Breast epithelium (tissue), 4 donors: ENCODE results near the gene MAPK8IP1. TPM values are rescaled to one million over a fixed set of nuclear protein-coding genes. Genes with fewer than 3 reads are reported as not detected.

Experiments used
- DNase-seq, 2 donors: peaks; one replicate each; pipeline ENCODE4 v3.0.0-alpha.2; 2019; ENCODE audit warnings: low spot score in 2 of 2
- H3K27ac ChIP-seq, 2 donors: fragments of 200-600 bp; sonication (generic) in 1 of 2; one replicate each; pipeline ENCODE4 v1.5.1; 2016 to 2019; ENCODE audit warnings: mild to moderate bottlenecking in 1 of 2
- H3K27me3 ChIP-seq, 2 donors: fragments of 200-600 bp; sonication (generic) in 1 of 2; one replicate each; pipeline versions ENCODE4 v1.5.1 to v1.6.0; 2017 to 2019; ENCODE audit warnings: control low read depth in 1 of 2, mild to moderate bottlenecking in 1 of 2
- H3K36me3 ChIP-seq: fragments of 200-600 bp; one replicate; pipeline ENCODE4 v1.5.1; 2019
- H3K4me1 ChIP-seq, 2 donors: fragments of 200-600 bp; sonication (generic); one replicate each; pipeline ENCODE4 v1.5.1; 2016 to 2019; ENCODE audit warnings: control low read depth in 1 of 2
- H3K4me3 ChIP-seq, 3 donors: fragments of 200-600 bp; sonication (generic); 1 replicate in 2 of 3; 2 replicates in 1 of 3; pipeline ENCODE4 v1.5.1; 2016 to 2019; ENCODE audit warnings: mild to moderate bottlenecking in 3 of 3, moderate library complexity in 2 of 3
- H3K9me3 ChIP-seq, 2 donors: fragments of 200-600 bp; sonication (generic) in 1 of 2; one replicate each; pipeline ENCODE4 v1.5.1; 2016 to 2019; ENCODE audit warnings: control low read depth in 1 of 2
- POLR2A ChIP-seq: fragments of 450-650 bp; IDR thresholded peaks from one replicate; pipeline ENCODE4 v1.6.1; 2016; ENCODE audit warnings: antibody characterized with exemption, mild to moderate bottlenecking, moderate library complexity
- POLR2AphosphoS5 ChIP-seq, 3 donors: sonication (generic); formaldehyde crosslinking; IDR thresholded peaks; one replicate each; pipeline ENCODE4 v1.6.1; 2017; ENCODE audit warnings: antibody characterized with exemption in 3 of 3
- intact Hi-C: fragments of 100-400 bp; cut with DNase I; formaldehyde crosslinking; loops from one replicate; pipeline ENCODE4 v1.15.1; 2023; ENCODE audit warnings: low total_unique reads
- total RNA-seq, 3 donors: library from RNA; depleted of rRNA; stranded (reverse); fragments of >200 nt; gene quantifications; one replicate each; pipeline ENCODE4 v1.1.0, GENCODE V29; 2016
- TF ChIP-seq, protein P1 (sequence below), 3 donors: fragments of 450-650 bp; IDR thresholded peaks; one replicate each; pipeline ENCODE4 v1.5.1; 2016 to 2017; ENCODE audit warnings: antibody characterized with exemption in 3 of 3, mild to moderate bottlenecking in 3 of 3, moderate library complexity in 3 of 3

The MAPK8IP1 gene
- total RNA-seq, 3 donors from 2014 or later, result 5.4 to 7.2 (median 5.9) TPM

- Histone ChIP-seq H3K9me3 (no peaks in the 10 kb centered on the region), H3K4me1 (no peaks in the 10 kb centered on the region), H3K27ac (no peak overlapping the region), H3K36me3 (peaks cover 40% of the 10 kb centered on the region), H3K4me3 (no peak overlapping the region), H3K27me3 (no peaks in the 10 kb centered on the region)
- intact Hi-C loops, result no loop called here
- TF ChIP-seq, protein P1, sequence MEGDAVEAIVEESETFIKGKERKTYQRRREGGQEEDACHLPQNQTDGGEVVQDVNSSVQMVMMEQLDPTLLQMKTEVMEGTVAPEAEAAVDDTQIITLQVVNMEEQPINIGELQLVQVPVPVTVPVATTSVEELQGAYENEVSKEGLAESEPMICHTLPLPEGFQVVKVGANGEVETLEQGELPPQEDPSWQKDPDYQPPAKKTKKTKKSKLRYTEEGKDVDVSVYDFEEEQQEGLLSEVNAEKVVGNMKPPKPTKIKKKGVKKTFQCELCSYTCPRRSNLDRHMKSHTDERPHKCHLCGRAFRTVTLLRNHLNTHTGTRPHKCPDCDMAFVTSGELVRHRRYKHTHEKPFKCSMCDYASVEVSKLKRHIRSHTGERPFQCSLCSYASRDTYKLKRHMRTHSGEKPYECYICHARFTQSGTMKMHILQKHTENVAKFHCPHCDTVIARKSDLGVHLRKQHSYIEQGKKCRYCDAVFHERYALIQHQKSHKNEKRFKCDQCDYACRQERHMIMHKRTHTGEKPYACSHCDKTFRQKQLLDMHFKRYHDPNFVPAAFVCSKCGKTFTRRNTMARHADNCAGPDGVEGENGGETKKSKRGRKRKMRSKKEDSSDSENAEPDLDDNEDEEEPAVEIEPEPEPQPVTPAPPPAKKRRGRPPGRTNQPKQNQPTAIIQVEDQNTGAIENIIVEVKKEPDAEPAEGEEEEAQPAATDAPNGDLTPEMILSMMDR (IDR thresholded peaks at IDR 0.05), result no peak
- TF ChIP-seq POLR2AphosphoS5 (IDR thresholded peaks at IDR 0.05), result no peak
- no peak for TF ChIP-seq POLR2A
- DNase-seq, result no peak
These were observed 13.8 kb upstream of the MAPK8IP1 start for GRCh38 chr11:45871638-45872037.

DNA sequence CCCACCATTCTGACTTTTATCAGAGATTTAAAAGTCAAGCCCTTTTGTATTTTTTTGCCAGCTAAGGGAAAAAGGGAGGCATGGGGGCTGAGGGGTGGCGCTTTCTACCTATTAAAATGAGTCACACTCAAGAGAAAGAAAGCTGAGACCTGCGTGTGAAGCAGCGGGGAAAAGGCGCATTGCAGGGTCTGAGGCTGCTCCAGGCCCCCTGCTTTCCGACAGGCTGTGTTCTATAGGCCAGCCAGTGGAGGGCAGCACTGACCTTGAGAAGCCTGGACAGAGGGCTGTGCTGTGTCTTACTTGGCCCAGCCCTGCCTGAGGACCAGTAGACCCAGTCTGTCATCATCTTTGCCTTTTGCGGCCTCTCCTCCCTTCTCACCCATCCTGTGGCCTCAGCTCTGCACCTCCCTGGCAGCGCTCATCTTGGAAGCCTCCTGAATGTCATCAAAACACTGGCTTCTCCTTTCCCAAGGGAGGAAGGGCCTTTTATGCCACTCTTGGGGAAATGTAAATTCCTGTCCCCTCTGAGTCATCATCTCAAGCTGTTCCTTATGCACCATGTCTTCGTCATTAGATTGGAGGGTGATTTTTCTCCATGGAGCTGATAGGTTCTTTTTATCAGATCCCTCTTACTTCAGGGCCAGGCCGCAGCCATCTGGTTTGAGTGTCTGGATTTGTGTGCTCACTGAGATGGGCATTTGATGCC is 12.6 kb upstream of the MAPK8IP1 start:
- Histone ChIP-seq H3K36me3 (peaks cover 32% of the 10 kb centered on the region), H3K27ac (no peak overlapping the region)
- intact Hi-C loops, result no loop called here

GRCh38 chr11:45876401-45876800 is 9.1 kb upstream of the MAPK8IP1 start:
- Histone ChIP-seq H3K27ac (no peak overlapping the region), H3K36me3 (peaks cover 6% of the 10 kb centered on the region)
- TF ChIP-seq, protein P1 (IDR thresholded peaks at IDR 0.05), result no peak

More for the DNA sequence above, 12.6 kb upstream of the MAPK8IP1 start:
- Histone ChIP-seq H3K4me3 (no peak overlapping the region), H3K27me3 (no peaks in the 10 kb centered on the region), H3K9me3 (no peaks in the 10 kb centered on the region), H3K4me1 (no peaks in the 10 kb centered on the region)
- no peak for TF ChIP-seq POLR2AphosphoS5 (IDR thresholded peaks at IDR 0.05)
- TF ChIP-seq, protein P1 (IDR thresholded peaks at IDR 0.05), result peak in 2 of 3 donors; percentile 37 to 47
- no peak for DNase-seq

GRCh38 chr11:45877221-45877620 is 8.2 kb upstream of the MAPK8IP1 start:
- Histone ChIP-seq H3K27ac (no peak overlapping the region), H3K36me3 (no peaks in the 10 kb centered on the region), H3K9me3 (no peaks in the 10 kb centered on the region), H3K27me3 (no peaks in the 10 kb centered on the region), H3K4me1 (no peaks in the 10 kb centered on the region), H3K4me3 (no peak overlapping the region)
- intact Hi-C loops, result no loop called here
- no peak for TF ChIP-seq POLR2AphosphoS5 (IDR thresholded peaks at IDR 0.05)
- TF ChIP-seq, protein P1 (IDR thresholded peaks at IDR 0.05), result no peak
- TF ChIP-seq POLR2A, result no peak
- no peak for DNase-seq

More at GRCh38 chr11:45876401-45876800, 9.1 kb upstream of the MAPK8IP1 start:
- H3K9me3 ChIP-seq, result no peaks in the 10 kb centered on the region
- no peaks in the 10 kb centered on the region for H3K27me3 ChIP-seq
- intact Hi-C loops, result no loop called here
- H3K4me3 ChIP-seq, result no peak overlapping the region
- H3K4me1 ChIP-seq, result no peaks in the 10 kb centered on the region
- no peak for DNase-seq

DNA sequence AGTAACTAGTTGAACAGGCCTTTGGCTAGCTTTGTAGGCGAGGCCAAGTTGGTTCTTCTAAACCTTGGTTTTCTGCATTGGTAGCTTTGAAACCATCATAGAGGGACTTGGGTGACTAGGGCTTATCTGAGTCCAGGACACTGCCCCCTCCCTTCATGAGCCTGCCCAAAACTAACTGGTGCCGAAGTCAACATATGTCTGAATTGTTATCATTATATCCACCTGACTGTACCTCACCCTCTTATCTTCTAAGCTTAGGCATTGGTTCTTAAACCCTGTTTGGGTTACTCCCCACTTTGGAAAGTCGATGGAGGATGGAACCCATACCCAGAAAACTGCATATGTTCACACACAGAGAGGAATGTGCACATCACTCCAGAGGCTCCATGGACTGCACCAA is 7.6 kb upstream of the MAPK8IP1 start:
- H3K27me3 ChIP-seq, result no peaks in the 10 kb centered on the region
- no peaks in the 10 kb centered on the region for H3K36me3 ChIP-seq
- DNase-seq, result no peak
- intact Hi-C loops, result no loop called here
- no peak for TF ChIP-seq POLR2A
- TF ChIP-seq, protein P1 (IDR thresholded peaks at IDR 0.05), result no peak
- TF ChIP-seq POLR2AphosphoS5 (IDR thresholded peaks at IDR 0.05), result no peak
- no peak overlapping the region for H3K27ac ChIP-seq
- H3K4me3 ChIP-seq, result no peak overlapping the region
- H3K4me1 ChIP-seq, result no peaks in the 10 kb centered on the region
- no peaks in the 10 kb centered on the region for H3K9me3 ChIP-seq
